Measurements from ENCODE around the gene DGKB.

The DGKB gene

DNA sequence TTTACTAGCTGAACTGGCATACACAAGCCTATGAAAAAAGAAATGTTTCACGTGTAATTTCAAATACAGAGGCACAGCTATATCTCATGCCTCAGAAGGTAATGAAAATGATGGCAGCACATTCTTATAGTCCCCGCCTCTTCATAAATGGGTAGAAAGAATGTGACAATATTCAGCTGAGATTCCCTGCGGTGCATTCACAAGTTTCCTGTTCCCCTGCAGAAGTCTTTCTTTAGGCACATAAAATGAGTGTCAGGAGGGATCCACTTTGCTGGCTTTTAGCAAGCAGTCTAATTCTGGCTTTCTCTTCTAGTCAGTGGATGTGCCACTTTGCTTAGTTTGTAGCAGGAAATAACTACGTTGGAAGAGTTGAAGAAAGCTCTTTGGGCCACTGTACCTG, 56.1 kb downstream of the DGKB start:
- Mint-ChIP-seq H3K27me3 (ENCODE audit: low read depth) (no peaks in the 10 kb centered on the region), H3K4me3 (no peak overlapping the region), H3K27ac (no peak overlapping the region), H3K9me3 (peaks cover 6% of the 10 kb centered on the region), H3K36me3 (ENCODE audit: low read depth) (no peaks in the 10 kb centered on the region), H3K4me1 (ENCODE audit: low read depth) (no peaks in the 10 kb centered on the region)

DNA sequence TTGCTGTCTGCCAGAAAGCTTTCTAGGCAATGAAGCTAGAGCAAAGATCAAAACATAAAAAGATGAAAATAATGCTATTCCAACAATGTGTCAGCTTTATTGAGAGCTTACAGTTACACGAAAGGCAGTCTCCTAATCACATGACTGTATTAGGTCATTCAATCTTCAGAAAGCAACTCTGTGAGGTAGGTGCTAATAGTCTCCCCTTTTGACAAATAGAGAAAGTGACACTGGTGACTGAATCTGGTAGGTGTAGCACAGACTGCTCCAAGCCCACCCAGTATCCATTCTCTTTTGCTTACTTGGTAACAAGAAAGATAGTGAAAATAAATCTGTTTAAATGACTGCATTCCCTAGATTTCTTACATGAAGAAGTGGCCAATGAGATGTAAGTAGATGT, 58.8 kb downstream of the DGKB start:
- Mint-ChIP-seq H3K4me3 (no peak overlapping the region), H3K36me3 (ENCODE audit: low read depth) (no peaks in the 10 kb centered on the region), H3K9me3 (peaks cover 6% of the 10 kb centered on the region), H3K27me3 (ENCODE audit: low read depth) (no peaks in the 10 kb centered on the region), H3K27ac (no peak overlapping the region), H3K4me1 (ENCODE audit: low read depth) (no peaks in the 10 kb centered on the region)

DNA sequence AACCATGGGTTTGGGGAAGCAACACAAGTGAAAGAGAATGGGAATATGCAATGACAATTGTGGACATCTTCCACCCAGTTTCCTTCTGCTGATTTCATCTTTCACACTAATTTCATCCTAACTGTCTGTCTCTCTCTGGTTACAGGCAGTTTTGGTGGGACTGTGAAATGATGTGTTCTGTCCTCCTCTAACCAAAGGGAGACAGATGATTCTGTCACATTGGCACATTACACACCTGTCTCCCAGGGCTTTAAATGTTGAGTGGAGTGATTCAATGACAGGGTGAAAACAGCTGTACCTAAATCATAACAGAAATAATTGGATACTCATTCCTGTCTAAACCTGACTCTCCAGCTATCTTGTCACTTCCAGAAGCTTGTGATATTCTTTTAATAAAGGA, 60.0 kb downstream of the DGKB start:
- Mint-ChIP-seq H3K36me3 (ENCODE audit: low read depth) (no peaks in the 10 kb centered on the region), H3K4me1 (ENCODE audit: low read depth) (no peaks in the 10 kb centered on the region), H3K4me3 (no peak overlapping the region), H3K27ac (no peak overlapping the region), H3K27me3 (ENCODE audit: low read depth) (no peaks in the 10 kb centered on the region), H3K9me3 (peaks cover 3% of the 10 kb centered on the region)

DNA sequence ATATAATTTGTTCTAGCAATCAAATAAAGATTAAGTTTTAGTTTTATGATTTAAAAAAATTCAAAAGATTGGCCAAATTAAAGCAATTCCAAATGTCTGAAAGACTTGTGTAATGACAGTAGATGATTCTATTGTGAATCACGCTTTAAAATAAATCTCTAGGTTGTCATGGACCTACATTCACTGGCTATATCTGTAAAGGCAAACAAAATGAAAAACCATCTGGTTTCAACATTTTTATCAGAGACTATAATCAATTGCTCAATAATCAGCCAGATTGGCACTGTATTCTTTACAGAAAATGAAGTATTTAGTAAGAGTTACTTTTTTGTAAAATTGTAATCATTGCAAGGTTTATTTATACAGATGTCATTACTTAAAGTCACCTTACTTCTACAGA, 60.7 kb downstream of the DGKB start:
- no peaks in the 10 kb centered on the region for H3K36me3 Mint-ChIP-seq (ENCODE audit: low read depth)
- no peak overlapping the region for H3K4me3 Mint-ChIP-seq
- no peaks in the 10 kb centered on the region for H3K27me3 Mint-ChIP-seq (ENCODE audit: low read depth)
- H3K27ac Mint-ChIP-seq: no peak overlapping the region
- peaks cover 3% of the 10 kb centered on the region for H3K9me3 Mint-ChIP-seq
- H3K4me1 Mint-ChIP-seq (ENCODE audit: low read depth): no peaks in the 10 kb centered on the region

DNA sequence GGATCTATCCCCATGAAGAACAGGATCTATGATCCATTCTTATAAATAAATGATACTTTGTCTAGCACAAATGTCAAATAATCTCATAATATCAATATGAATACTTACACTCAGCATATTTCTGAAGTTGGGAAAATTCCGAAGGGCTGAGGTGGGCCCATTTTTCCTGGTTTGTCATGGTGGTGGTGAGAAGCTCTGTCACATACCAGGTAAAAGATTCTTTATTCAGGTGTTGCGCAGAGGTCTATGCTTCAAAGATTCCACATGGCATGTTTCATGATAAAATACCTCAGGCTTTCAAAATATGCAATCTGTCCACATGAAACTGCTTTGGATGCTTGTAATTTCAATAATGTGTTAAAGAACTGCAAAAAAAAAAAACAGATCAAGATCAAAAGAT, 61.5 kb downstream of the DGKB start:
- Mint-ChIP-seq H3K4me1 (ENCODE audit: low read depth) (no peaks in the 10 kb centered on the region), H3K9me3 (peaks cover 2% of the 10 kb centered on the region), H3K27me3 (ENCODE audit: low read depth) (no peaks in the 10 kb centered on the region)

DNA sequence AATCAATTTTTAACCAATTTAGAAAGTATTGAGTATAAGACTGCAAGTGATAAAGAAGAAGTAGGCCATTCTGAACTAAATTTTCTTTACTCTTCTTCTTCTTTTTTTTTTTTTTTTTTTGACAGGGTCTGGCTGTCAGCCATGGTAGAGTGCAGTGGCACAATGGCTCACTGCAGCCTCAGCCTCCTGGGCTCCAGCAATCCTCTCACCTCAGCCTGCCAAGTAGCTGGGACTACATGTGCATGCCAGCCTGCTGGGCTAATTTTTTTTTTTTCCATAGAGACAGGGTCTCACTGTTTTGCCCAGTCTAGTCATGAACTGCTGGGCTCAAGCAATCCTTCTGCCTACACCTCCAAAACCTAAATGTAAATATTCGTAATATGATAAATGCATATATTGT, 63.2 kb downstream of the DGKB start:
- no peaks in the 10 kb centered on the region for H3K36me3 Mint-ChIP-seq (ENCODE audit: low read depth)
- no peaks in the 10 kb centered on the region for H3K9me3 Mint-ChIP-seq
- H3K4me1 Mint-ChIP-seq (ENCODE audit: low read depth): no peaks in the 10 kb centered on the region
- H3K27ac Mint-ChIP-seq: no peak overlapping the region
- H3K27me3 Mint-ChIP-seq (ENCODE audit: low read depth): no peaks in the 10 kb centered on the region
- no peak overlapping the region for H3K4me3 Mint-ChIP-seq

More for the DNA sequence above, 61.5 kb downstream of the DGKB start:
- no peaks in the 10 kb centered on the region for H3K36me3 Mint-ChIP-seq (ENCODE audit: low read depth)
- H3K27ac Mint-ChIP-seq: no peak overlapping the region
- no peak overlapping the region for H3K4me3 Mint-ChIP-seq

DNA sequence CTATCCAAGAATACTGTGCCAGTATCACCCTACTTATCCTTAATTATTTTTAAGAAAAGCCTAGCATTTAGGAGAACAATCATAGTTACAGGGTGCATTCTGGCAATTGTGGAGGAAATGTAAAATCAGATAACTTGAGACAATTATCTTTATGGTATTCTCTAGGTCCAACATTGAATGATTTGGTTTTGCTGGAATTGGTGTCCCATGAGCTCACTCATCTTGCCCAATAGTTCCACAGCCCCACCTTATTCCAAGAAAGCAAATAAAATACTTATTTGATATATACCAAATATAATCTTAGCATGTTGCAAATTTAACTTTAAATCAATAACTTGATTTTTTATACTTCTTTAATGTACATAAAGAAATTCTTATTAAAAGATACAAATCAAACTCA, 65.3 kb downstream of the DGKB start:
- Mint-ChIP-seq H3K36me3 (ENCODE audit: low read depth) (no peaks in the 10 kb centered on the region), H3K9me3 (no peaks in the 10 kb centered on the region), H3K4me3 (no peak overlapping the region), H3K27ac (no peak overlapping the region), H3K27me3 (ENCODE audit: low read depth) (no peaks in the 10 kb centered on the region), H3K4me1 (ENCODE audit: low read depth) (no peaks in the 10 kb centered on the region)

DNA sequence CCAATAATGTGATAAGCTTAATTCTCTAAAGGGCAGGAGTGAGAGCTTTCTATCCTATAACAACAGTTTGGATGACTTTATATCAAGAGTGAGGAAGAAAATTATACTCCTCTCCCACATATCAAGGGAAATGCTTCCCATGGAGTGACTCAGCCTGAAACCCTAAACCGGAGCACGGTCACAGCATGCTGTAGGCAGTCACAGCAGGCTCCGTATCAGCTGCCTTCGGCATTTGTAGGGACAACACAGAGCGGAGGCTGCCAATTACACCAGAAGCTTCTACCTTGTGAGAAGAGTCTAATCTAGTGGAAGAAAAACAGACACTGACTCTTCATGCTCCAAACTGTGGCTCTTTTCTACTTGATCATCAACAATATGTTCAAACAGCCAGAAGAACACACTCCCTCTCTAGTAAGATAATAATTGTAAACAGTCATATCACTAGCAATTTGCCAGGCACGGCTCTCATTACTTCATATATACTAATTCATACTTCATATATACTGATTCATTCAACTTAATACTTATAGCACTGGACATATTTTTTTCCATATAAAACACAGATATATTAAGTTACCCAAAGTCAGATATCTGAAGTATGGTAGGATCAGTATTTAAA, 65.9 kb downstream of the DGKB start:
- Mint-ChIP-seq H3K4me3 (no peak overlapping the region), H3K4me1 (ENCODE audit: low read depth) (no peaks in the 10 kb centered on the region), H3K9me3 (no peaks in the 10 kb centered on the region), H3K36me3 (ENCODE audit: low read depth) (no peaks in the 10 kb centered on the region), H3K27ac (no peak overlapping the region), H3K27me3 (ENCODE audit: low read depth) (no peaks in the 10 kb centered on the region)

DNA sequence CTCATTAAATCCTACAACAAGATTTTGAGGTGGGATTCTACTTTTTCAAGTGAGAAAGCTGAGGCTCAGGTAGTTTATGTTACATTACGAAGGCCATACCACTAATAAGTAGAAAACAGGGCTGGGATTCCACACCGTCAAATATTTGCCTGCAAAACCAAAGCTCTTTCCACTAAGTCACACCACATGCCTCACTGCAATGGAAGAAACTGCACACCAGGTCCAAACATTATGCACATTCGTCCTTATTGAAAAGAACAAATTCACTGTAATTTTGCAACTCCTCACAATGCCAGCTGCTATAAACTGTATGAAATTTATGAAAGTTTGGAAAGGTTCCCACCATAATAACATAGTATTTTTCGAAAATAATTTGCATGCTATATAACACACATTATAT, 66.5 kb downstream of the DGKB start:
- H3K4me3 Mint-ChIP-seq: no peak overlapping the region
- no peak overlapping the region for H3K27ac Mint-ChIP-seq
- no peaks in the 10 kb centered on the region for H3K27me3 Mint-ChIP-seq (ENCODE audit: low read depth)
- no peaks in the 10 kb centered on the region for H3K4me1 Mint-ChIP-seq (ENCODE audit: low read depth)
- H3K9me3 Mint-ChIP-seq: no peaks in the 10 kb centered on the region
- H3K36me3 Mint-ChIP-seq (ENCODE audit: low read depth): no peaks in the 10 kb centered on the region

DNA sequence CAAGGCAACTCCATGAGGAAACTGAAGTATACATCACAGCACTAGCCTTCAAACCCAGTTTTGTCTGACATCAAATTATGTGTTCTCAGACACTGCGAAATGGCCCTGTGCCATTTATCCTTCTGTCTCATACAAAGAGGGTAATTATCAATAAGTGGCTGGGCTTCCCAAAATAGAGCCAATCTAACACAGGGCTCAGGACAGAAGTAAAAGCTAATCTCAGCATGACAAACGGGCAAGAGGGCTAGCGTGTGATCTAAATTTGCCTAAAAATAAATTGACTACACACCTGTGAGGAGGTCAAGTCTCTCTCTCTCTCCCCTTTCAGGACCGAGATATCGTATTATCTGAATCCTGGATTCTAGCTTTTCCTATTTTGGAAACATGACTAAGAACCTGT, 67.2 kb downstream of the DGKB start:
- no peaks in the 10 kb centered on the region for H3K4me1 Mint-ChIP-seq (ENCODE audit: low read depth)
- no peaks in the 10 kb centered on the region for H3K27me3 Mint-ChIP-seq (ENCODE audit: low read depth)
- no peaks in the 10 kb centered on the region for H3K36me3 Mint-ChIP-seq (ENCODE audit: low read depth)
- H3K27ac Mint-ChIP-seq: no peak overlapping the region
- H3K9me3 Mint-ChIP-seq: no peaks in the 10 kb centered on the region
- no peak overlapping the region for H3K4me3 Mint-ChIP-seq

DNA sequence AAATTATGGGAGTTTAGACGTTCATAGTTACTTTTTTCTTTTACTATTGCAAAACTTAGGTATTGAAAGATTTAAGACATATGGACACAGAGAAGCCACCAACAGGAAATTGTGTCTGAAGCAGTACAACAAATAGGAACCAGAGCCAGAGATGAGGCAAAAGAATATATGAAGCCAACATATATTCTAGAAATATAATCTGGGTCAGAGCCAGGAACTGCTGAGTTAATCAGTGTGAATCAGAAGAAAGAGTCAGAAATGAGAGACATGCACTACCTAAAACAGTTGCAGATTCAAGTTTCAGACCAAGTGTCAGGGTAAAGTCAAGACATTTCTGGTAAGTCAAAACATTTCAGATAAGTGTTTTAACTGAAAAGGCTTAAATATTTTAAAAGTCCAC, 67.7 kb downstream of the DGKB start:
- Mint-ChIP-seq H3K4me3 (no peak overlapping the region), H3K36me3 (ENCODE audit: low read depth) (no peaks in the 10 kb centered on the region), H3K4me1 (ENCODE audit: low read depth) (no peaks in the 10 kb centered on the region), H3K27me3 (ENCODE audit: low read depth) (no peaks in the 10 kb centered on the region), H3K9me3 (no peaks in the 10 kb centered on the region), H3K27ac (no peak overlapping the region)

DNA sequence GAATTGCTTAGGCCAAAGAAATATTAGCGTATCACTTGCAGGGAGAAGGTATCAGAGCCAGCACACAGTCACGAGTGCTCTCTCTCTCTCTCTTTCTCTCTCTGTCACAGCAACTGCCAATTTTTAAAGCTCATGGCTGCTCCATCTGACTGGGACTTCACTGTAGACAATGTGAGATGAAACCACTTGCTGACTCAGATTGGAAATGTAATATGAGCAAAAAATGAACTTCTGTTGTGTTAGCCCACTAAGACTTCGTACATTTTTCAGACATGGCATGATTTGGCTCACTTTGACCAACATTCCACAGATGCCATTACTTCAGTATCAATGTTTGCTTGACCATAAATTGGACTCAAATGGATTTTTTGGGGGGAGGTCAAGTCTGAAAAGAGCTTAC, 68.1 kb downstream of the DGKB start:
- H3K4me1 Mint-ChIP-seq (ENCODE audit: low read depth): no peaks in the 10 kb centered on the region
- H3K4me3 Mint-ChIP-seq: no peak overlapping the region
- H3K36me3 Mint-ChIP-seq (ENCODE audit: low read depth): no peaks in the 10 kb centered on the region
- no peak overlapping the region for H3K27ac Mint-ChIP-seq
- no peaks in the 10 kb centered on the region for H3K9me3 Mint-ChIP-seq
- no peaks in the 10 kb centered on the region for H3K27me3 Mint-ChIP-seq (ENCODE audit: low read depth)

DNA sequence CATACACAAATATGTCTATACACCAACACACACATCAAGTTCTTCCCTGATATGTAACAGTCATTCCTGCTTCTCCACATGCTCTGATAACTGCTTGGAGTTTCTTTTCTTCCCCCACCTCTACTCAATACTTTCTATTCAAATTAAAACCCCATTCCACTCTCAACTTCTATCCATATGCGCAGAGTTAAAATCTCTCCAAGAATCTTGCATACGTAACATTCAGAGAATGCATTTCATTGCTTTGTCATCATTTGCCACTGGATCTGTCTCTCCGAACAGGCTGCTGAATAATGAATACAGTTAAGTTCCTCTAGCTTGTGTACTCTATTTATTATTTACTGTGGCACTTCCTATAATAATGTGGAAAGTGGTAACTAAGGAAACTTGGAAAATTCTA, 68.8 kb downstream of the DGKB start:
- Mint-ChIP-seq H3K27me3 (ENCODE audit: low read depth) (no peaks in the 10 kb centered on the region), H3K36me3 (ENCODE audit: low read depth) (no peaks in the 10 kb centered on the region), H3K9me3 (no peaks in the 10 kb centered on the region), H3K4me1 (ENCODE audit: low read depth) (no peaks in the 10 kb centered on the region), H3K27ac (no peak overlapping the region), H3K4me3 (no peak overlapping the region)

DNA sequence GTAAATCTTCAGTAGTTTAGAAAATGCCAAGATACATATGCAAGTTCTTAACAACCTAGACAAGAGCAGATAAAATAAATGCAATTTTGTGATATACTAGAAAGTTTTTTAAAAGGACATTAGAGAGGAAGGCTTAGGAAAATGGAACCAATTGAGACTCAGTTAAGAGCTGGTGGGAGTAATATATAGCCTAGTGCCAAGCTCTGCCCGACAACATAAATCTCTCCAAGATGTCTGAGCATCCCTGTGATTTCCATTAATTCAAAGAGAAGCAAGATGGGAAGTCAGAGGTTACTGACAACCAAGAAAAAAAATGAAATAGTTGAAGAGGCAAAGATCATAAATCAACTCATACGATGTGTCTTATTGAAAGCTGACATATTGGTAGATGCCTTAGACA, 74.5 kb downstream of the DGKB start:
- H3K9me3 Mint-ChIP-seq: peaks cover 12% of the 10 kb centered on the region
- no peak overlapping the region for H3K27ac Mint-ChIP-seq
- H3K4me1 Mint-ChIP-seq (ENCODE audit: low read depth): no peaks in the 10 kb centered on the region
- H3K36me3 Mint-ChIP-seq (ENCODE audit: low read depth): no peaks in the 10 kb centered on the region
- H3K27me3 Mint-ChIP-seq (ENCODE audit: low read depth): no peaks in the 10 kb centered on the region
- H3K4me3 Mint-ChIP-seq: no peak overlapping the region

DNA sequence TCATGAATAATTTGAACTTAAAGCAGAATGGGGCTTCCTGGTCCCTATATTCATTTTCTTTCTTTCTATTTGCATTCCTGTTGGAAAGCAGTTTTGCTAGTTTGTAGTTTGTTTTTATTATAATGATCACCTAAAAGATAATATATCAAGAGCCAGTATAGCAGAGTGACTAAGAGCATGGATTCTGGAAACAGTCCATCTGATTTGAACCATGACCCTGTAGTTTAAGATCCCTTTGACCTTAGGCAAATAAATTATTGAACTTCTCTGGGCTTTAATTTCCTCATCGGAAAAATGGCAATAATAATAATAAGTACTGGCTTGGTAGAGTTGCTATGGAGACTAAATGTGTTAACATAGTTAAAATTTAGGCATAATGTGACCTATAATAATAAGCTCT, 76.1 kb downstream of the DGKB start:
- H3K27ac Mint-ChIP-seq: no peak overlapping the region
- no peak overlapping the region for H3K4me3 Mint-ChIP-seq
- no peaks in the 10 kb centered on the region for H3K27me3 Mint-ChIP-seq (ENCODE audit: low read depth)
- peaks cover 12% of the 10 kb centered on the region for H3K9me3 Mint-ChIP-seq
- H3K36me3 Mint-ChIP-seq (ENCODE audit: low read depth): no peaks in the 10 kb centered on the region
- H3K4me1 Mint-ChIP-seq (ENCODE audit: low read depth): no peaks in the 10 kb centered on the region

DNA sequence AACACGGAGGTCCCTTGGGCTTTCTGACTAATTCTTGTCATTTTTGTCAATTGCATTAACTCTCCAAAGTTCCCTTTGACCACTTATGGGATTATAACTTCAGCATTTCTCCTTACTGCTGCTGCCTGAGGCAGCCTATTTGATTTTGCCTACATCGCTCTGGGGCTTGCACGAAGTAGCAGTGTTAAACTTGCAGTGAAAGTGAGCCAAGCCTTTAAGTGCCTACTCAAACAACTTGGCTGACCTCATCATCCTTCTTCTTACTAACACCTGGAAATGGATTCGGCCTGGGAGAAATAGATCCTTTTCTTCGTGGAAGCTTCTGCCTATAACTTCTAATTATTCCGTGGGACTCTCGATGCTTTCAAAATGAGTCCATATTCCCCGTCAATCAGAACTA, 76.6 kb downstream of the DGKB start:
- H3K27ac Mint-ChIP-seq: no peak overlapping the region
- peaks cover 12% of the 10 kb centered on the region for H3K9me3 Mint-ChIP-seq
- H3K27me3 Mint-ChIP-seq (ENCODE audit: low read depth): no peaks in the 10 kb centered on the region
- no peaks in the 10 kb centered on the region for H3K36me3 Mint-ChIP-seq (ENCODE audit: low read depth)
- H3K4me3 Mint-ChIP-seq: no peak overlapping the region
- no peaks in the 10 kb centered on the region for H3K4me1 Mint-ChIP-seq (ENCODE audit: low read depth)

Data from T-helper 1 cell treated with Interleukin-12 subunit alpha and Interleukin-12 subunit beta and Interleukin-4 antibody, amounts not matched to agents 30 μg/mL and 1 μg/mL, for 36 hours (primary cell).